Keratinocyte (primary cell): ENCODE measurements around the gene CAND2. TPM values are rescaled to one million over a fixed set of nuclear protein-coding genes. Genes with fewer than 3 reads are reported as not detected.
"Not testable (repeated sequence)": the region's sequence is repeated elsewhere in the genome, so short reads cannot be mapped to it uniquely, and the experiment has no call there.

Experiments
- DNase-seq: peaks from one replicate; pipeline ENCODE4 v3.0.0-alpha.2; 2011; ENCODE audit warnings: low read depth, missing footprints, low spot score
- FAIRE-seq: peaks from 2 replicates; lab custom pipeline; 2011; peaks lifted over from hg19 to GRCh38; lab: Jason Lieb, UNC
- H2AFZ ChIP-seq: 2 replicates; pipeline ENCODE4 v1.6.0; 2012; ENCODE audit warnings: low read length, control low read depth, inconsistent platforms; ENCODE audit not compliant: control insufficient read depth
- H3K27ac ChIP-seq: 2 replicates; pipeline ENCODE4 v1.5.1; 2011; ENCODE audit warnings: low read length; ENCODE audit not compliant: control insufficient read depth, insufficient read depth
- H3K27me3 ChIP-seq: 3 replicates; pipeline ENCODE4 v1.6.0; 2011; ENCODE audit warnings: low read length; ENCODE audit not compliant: control insufficient read depth, insufficient read depth; ENCODE audit errors: extremely low read depth
- H3K36me3 ChIP-seq, 2 experiments: 2 replicates in 1 of 2; 3 replicates in 1 of 2; pipeline ENCODE4 v1.5.1; 2011; ENCODE audit warnings: low read length in 2 of 2, mild to moderate bottlenecking in 1 of 2; ENCODE audit not compliant: control insufficient read depth in 2 of 2, insufficient read depth in 2 of 2; ENCODE audit errors: extremely low read depth in 1 of 2
- H3K4me1 ChIP-seq: 3 replicates; pipeline ENCODE4 v1.5.1; 2011; ENCODE audit warnings: low read length; ENCODE audit not compliant: control insufficient read depth, insufficient read depth; ENCODE audit errors: extremely low read depth
- H3K4me2 ChIP-seq: 3 replicates; pipeline ENCODE4 v1.6.0; 2011; ENCODE audit warnings: low read depth, low read length; ENCODE audit not compliant: control insufficient read depth, insufficient read depth; ENCODE audit errors: extremely low read depth
- H3K4me3 ChIP-seq, 3 experiments: fragments of 200-600 bp in 1 of 3; sonication (generic) in 1 of 3; 2 replicates in 2 of 3; 3 replicates in 1 of 3; pipeline ENCODE4 v1.5.1; 2011 to 2016; ENCODE audit warnings: low read length in 3 of 3, mild to moderate bottlenecking in 3 of 3, control low read depth in 2 of 3, inconsistent platforms in 1 of 3, low read depth in 1 of 3, mixed read lengths in 1 of 3, mixed run types in 1 of 3, moderate library complexity in 1 of 3; ENCODE audit not compliant: control insufficient read depth in 2 of 3, insufficient read depth in 2 of 3; ENCODE audit errors: extremely low read depth in 1 of 3
- H3K79me2 ChIP-seq: 2 replicates; pipeline ENCODE4 v1.6.0; 2012; ENCODE audit warnings: low read length; ENCODE audit not compliant: control insufficient read depth, insufficient read depth
- H3K9ac ChIP-seq: 3 replicates; pipeline ENCODE4 v1.6.0; 2011; ENCODE audit warnings: low read length; ENCODE audit not compliant: control insufficient read depth, insufficient read depth; ENCODE audit errors: extremely low read depth
- H3K9me1 ChIP-seq: 3 replicates; pipeline ENCODE4 v1.6.0; 2011; ENCODE audit warnings: low read length; ENCODE audit not compliant: control insufficient read depth, insufficient read depth; ENCODE audit errors: extremely low read depth
- H3K9me3 ChIP-seq: 2 replicates; pipeline ENCODE4 v1.5.1; 2012; ENCODE audit warnings: low read depth, low read length; ENCODE audit not compliant: control insufficient read depth
- H4K20me1 ChIP-seq: 3 replicates; pipeline ENCODE4 v1.6.0; 2011; ENCODE audit warnings: low read length; ENCODE audit not compliant: control insufficient read depth, insufficient read depth; ENCODE audit errors: extremely low read depth
- CTCF ChIP-seq, 3 experiments: IDR thresholded peaks in 1 of 3; conservative IDR thresholded peaks in 1 of 3; optimal IDR thresholded peaks in 1 of 3; 2 replicates in 2 of 3; 3 replicates in 1 of 3; pipeline versions ENCODE3 to v1.5.1; 2011; ENCODE audit warnings: low read length in 3 of 3, mild to moderate bottlenecking in 3 of 3, moderate library complexity in 2 of 3, control low read depth in 1 of 3, inconsistent platforms in 1 of 3; ENCODE audit not compliant: insufficient read depth in 2 of 3; ENCODE audit errors: extremely low read depth in 1 of 3
- EZH2 ChIP-seq: IDR thresholded peaks from one replicate; pipeline ENCODE4 v1.6.1; 2012; ENCODE audit warnings: inconsistent platforms, mild to moderate bottlenecking, low read length, moderate library complexity
- dilution Hi-C: fragments of 300-500 bp; cut with MboI; formaldehyde crosslinking; loops from one replicate; pipeline ENCODE4 v1.7.0; 2020; ENCODE audit warnings: low sequenced_read_pairs; ENCODE audit not compliant: extremely low pct_ligation_motif_present
- polyA plus RNA-seq, 5 experiments: library from polyadenylated mRNA; depleted of rRNA in 3 of 5; stranded (reverse) in 3 of 5; stranded (forward) in 1 of 5; unstranded in 1 of 5; fragments of >200 nt; gene quantifications; 1 replicate in 1 of 5; 2 replicates in 3 of 5; 3 replicates in 1 of 5; pipeline versions ENCODE4 v1.2.1 to v1.2.3, GENCODE V29; 2011 to 2012; ENCODE audit warnings: missing spikeins in 2 of 5, low read depth in 1 of 5, low replicate concordance in 1 of 5

Gene CAND2
- polyA plus RNA-seq, 1 donor (not counting 4 experiments of a cell fraction or from before 2014, with no cell fraction given), result 0.05 TPM

- Histone ChIP-seq H4K20me1 (no peaks in the 10 kb centered on the region), H3K27ac (no peak overlapping the region), H3K4me1 (no peaks in the 10 kb centered on the region), H3K36me3 (no peaks in the 10 kb centered on the region), H3K4me2 (no peak overlapping the region), H3K27me3 (peaks cover 18% of the 10 kb centered on the region), H3K9ac (no peak overlapping the region), H3K4me3 (no peak overlapping the region), H3K9me1 (no peaks in the 10 kb centered on the region), H2AFZ (no peak overlapping the region), H3K9me3 (no peaks in the 10 kb centered on the region), H3K79me2 (no peaks in the 10 kb centered on the region)
- FAIRE-seq (no peak), DNase-seq (no peak)
- no peak for TF ChIP-seq CTCF (optimal IDR thresholded peaks at IDR 0.05 in 1 of 3, IDR thresholded peaks at IDR 0.05 in 1 of 3, conservative IDR thresholded peaks at IDR 0.05 in 1 of 3; ENCODE audit: extremely low read depth in 1 of 3, insufficient read depth in 2 of 3, low read length in 3 of 3)
- TF ChIP-seq EZH2, result no peak
- dilution Hi-C loops, result no loop called here
Measured at GRCh38 chr3:12878141-12878574, 81.7 kb downstream of the CAND2 start.

GRCh38 chr3:12878758-12879157, 82.3 kb downstream of the CAND2 start:
- peaks cover 14% of the 10 kb centered on the region for H3K27me3 ChIP-seq
- H3K27ac ChIP-seq, H3K4me2 ChIP-seq, dilution Hi-C loops, H3K9ac ChIP-seq, FAIRE-seq, H3K9me3 ChIP-seq, H3K4me3 ChIP-seq, H2AFZ ChIP-seq, H3K79me2 ChIP-seq, H3K36me3 ChIP-seq, H3K4me1 ChIP-seq, H3K9me1 ChIP-seq, DNase-seq, H4K20me1 ChIP-seq: not testable (repeated sequence)

- no peak overlapping the region for H2AFZ ChIP-seq
- H3K79me2 ChIP-seq, result no peaks in the 10 kb centered on the region
- H3K4me1 ChIP-seq, result peaks cover 3% of the 10 kb centered on the region
- H3K9me3 ChIP-seq, result no peaks in the 10 kb centered on the region
- no peak for DNase-seq
- no peak overlapping the region for H3K4me2 ChIP-seq
- TF ChIP-seq CTCF (optimal IDR thresholded peaks at IDR 0.05 in 1 of 3, IDR thresholded peaks at IDR 0.05 in 1 of 3, conservative IDR thresholded peaks at IDR 0.05 in 1 of 3; ENCODE audit: extremely low read depth in 1 of 3, insufficient read depth in 2 of 3, low read length in 3 of 3) (no peak), EZH2 (no peak)
- H3K27me3 ChIP-seq, result peaks cover 13% of the 10 kb centered on the region
- no peak overlapping the region for H3K27ac ChIP-seq
- no peaks in the 10 kb centered on the region for H3K9me1 ChIP-seq
- FAIRE-seq, result no peak
- no peak overlapping the region for H3K9ac ChIP-seq
- no peaks in the 10 kb centered on the region for H3K36me3 ChIP-seq
- dilution Hi-C loops, result no loop called here
- H3K4me3 ChIP-seq, result no peak overlapping the region
- H4K20me1 ChIP-seq, result no peaks in the 10 kb centered on the region
Measured at GRCh38 chr3:12879191-12879815, 82.8 kb downstream of the CAND2 start.

GRCh38 chr3:12881858-12882257, 85.4 kb downstream of the CAND2 start:
- FAIRE-seq, H2AFZ ChIP-seq, H4K20me1 ChIP-seq, H3K4me3 ChIP-seq, H3K79me2 ChIP-seq, H3K9me3 ChIP-seq, dilution Hi-C loops, H3K4me1 ChIP-seq, DNase-seq, H3K36me3 ChIP-seq, H3K9ac ChIP-seq, H3K4me2 ChIP-seq, H3K27ac ChIP-seq, H3K9me1 ChIP-seq: not testable (repeated sequence)
- H3K27me3 ChIP-seq, result peaks cover 17% of the 10 kb centered on the region
